Mesendoderm (in vitro differentiated cells): ENCODE data around the gene ADRA2B.
"Not testable (repeated sequence)": the region's sequence is repeated elsewhere in the genome, so short reads cannot be mapped to it uniquely, and the experiment has no call there.

ENCODE experiments used
- DNase-seq: peaks from one replicate; pipeline ENCODE4 v3.0.0; 2013
- H2AK5ac ChIP-seq: 2 replicates; pipeline ENCODE4 v1.6.1; 2013; ENCODE audit warnings: low read length, inconsistent platforms
- H2BK120ac ChIP-seq: 2 replicates; pipeline ENCODE4 v1.6.1; 2013; ENCODE audit warnings: low read depth, mild to moderate bottlenecking, low read length, moderate library complexity, mixed read lengths
- H2BK15ac ChIP-seq: replicated peaks from 2 replicates; pipeline ENCODE4 v1.6.1; 2013; ENCODE audit warnings: low read depth, mild to moderate bottlenecking, moderate library complexity
- H2BK5ac ChIP-seq: 2 replicates; pipeline ENCODE4 v1.6.1; 2013; ENCODE audit warnings: low read length, inconsistent platforms
- H3K18ac ChIP-seq: 2 replicates; pipeline ENCODE4 v1.6.1; 2013; ENCODE audit warnings: mild to moderate bottlenecking, low read length, mixed read lengths
- H3K23ac ChIP-seq: one replicate; pipeline ENCODE4 v1.6.1; 2013; ENCODE audit warnings: low read length
- H3K27ac ChIP-seq: 2 replicates; pipeline ENCODE4 v1.5.1; 2013; ENCODE audit warnings: low read depth, mild to moderate bottlenecking, inconsistent platforms, low read length, moderate library complexity
- H3K27me3 ChIP-seq: 2 replicates; pipeline ENCODE4 v1.6.1; 2013; ENCODE audit warnings: low read length, control low read depth, mild to moderate bottlenecking, inconsistent platforms; ENCODE audit not compliant: insufficient read depth, poor library complexity
- H3K36me3 ChIP-seq: 2 replicates; pipeline ENCODE4 v1.6.1; 2013; ENCODE audit warnings: low read length, inconsistent platforms; ENCODE audit not compliant: control insufficient read depth, insufficient read depth
- H3K4ac ChIP-seq: one replicate; pipeline ENCODE4 v1.6.1; 2013; ENCODE audit warnings: low read depth, mild to moderate bottlenecking, low read length, moderate library complexity
- H3K4me1 ChIP-seq: 2 replicates; pipeline ENCODE4 v1.6.1; 2013; ENCODE audit warnings: low read depth, low read length, inconsistent platforms; ENCODE audit not compliant: control insufficient read depth
- H3K4me2 ChIP-seq: 2 replicates; pipeline ENCODE4 v1.6.1; 2013; ENCODE audit warnings: low read length
- H3K4me3 ChIP-seq: 2 replicates; pipeline ENCODE4 v1.5.1; 2013; ENCODE audit warnings: mild to moderate bottlenecking, low read length
- H3K56ac ChIP-seq: one replicate; pipeline ENCODE4 v1.6.1; 2013; ENCODE audit warnings: low read length
- H3K79me1 ChIP-seq: 2 replicates; pipeline ENCODE4 v1.6.1; 2013; ENCODE audit warnings: low read length, inconsistent platforms
- H3K79me2 ChIP-seq: 2 replicates; pipeline ENCODE4 v1.6.1; 2013; ENCODE audit warnings: mild to moderate bottlenecking, low read length; ENCODE audit not compliant: control insufficient read depth, insufficient read depth
- H3K9ac ChIP-seq: 2 replicates; pipeline ENCODE4 v1.6.1; 2013; ENCODE audit warnings: low read length, inconsistent platforms
- H4K5ac ChIP-seq: one replicate; pipeline ENCODE4 v1.6.1; 2013; ENCODE audit warnings: low read length
- H4K8ac ChIP-seq: one replicate; pipeline ENCODE4 v1.6.1; 2013; ENCODE audit warnings: low read depth, mild to moderate bottlenecking, control low read depth, low read length, moderate library complexity
- WGBS: extraction: QIAGEN DNeasy Blood & Tissue Kit; methylation state at CpG from one replicate; pipeline ENCODE4 v1.1.7; 2013; ENCODE audit warnings: low lambda C conversion rate, missing lambda C conversion rate; ENCODE audit not compliant: insufficient coverage; ENCODE audit errors: extremely low coverage; 5-methylcytosine and 5-hydroxymethylcytosine counted together

ADRA2B gene

DNA sequence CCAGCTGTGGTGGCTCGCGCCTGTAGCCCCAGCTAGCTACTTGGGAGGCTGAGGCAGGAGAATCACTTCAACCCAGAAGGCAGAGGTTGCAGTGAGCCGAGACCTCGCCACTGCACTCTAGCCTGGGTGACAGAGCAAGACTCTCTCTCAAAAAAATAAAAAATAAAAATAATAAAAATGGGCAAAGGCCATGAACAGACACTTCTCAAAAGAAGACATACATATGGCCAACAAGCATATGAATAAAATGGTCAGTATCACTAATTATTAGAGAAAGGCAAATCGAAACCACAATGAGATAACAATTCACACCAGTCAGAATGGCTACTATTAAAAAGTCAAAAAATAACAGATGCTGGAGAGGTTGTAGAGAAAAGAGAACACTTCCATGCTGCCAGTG lies 44.0 kb upstream of the ADRA2B start:
- WGBS, result no CpG with 5 or more reads among the region's 5 CpGs
- not testable (repeated sequence) for H3K27me3 ChIP-seq, H2AK5ac ChIP-seq, H3K23ac ChIP-seq, H4K8ac ChIP-seq, DNase-seq, H4K5ac ChIP-seq, H3K27ac ChIP-seq, H3K18ac ChIP-seq, H3K79me2 ChIP-seq, H3K4ac ChIP-seq, H3K4me3 ChIP-seq, H3K4me2 ChIP-seq, H2BK5ac ChIP-seq, H3K4me1 ChIP-seq, H2BK120ac ChIP-seq, H2BK15ac ChIP-seq, H3K79me1 ChIP-seq, H3K9ac ChIP-seq, H3K36me3 ChIP-seq, H3K56ac ChIP-seq

DNA sequence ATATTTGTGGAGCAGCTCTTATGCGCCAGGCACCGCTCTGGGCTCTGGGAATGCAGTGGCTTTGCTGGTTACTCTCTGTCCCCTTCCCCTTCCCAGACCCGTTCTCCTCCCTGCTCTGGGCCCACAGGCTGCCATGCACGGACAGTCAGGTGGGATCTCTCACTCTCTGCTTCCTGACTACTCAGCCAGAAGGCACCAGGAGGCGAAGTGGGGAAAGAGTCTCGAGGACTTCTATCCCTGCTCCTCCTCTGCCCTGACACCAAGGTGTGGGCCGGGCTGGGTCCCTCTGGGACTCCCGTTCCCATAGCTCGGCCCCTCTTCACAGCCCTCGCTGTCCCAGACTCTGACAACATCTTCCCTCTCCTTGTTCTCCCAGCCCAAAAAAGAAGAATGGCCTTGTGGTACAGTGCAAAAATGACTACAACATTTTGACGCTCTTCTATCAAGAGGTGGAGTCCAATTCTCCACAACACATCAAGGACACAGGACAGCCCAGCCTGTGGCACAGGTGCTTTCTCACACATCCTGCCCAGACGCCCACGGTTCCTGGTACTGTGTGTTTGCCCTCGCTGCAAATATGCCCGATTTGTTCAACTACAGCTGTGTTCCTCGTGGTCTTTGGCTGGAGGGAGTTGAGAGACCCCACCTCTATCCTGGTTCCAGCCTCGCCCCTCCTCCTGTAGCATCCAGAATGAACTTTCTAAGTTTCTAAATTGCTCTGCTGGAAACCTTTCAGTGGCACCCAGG lies 42.9 kb upstream of the ADRA2B start:
- Histone ChIP-seq H3K4me3 (no peak overlapping the region), H3K23ac (no peak overlapping the region), H3K27ac (no peak overlapping the region), H3K18ac (no peak overlapping the region), H3K9ac (no peak overlapping the region), H2BK120ac (no peak overlapping the region), H2BK5ac (no peak overlapping the region), H3K4ac (no peak overlapping the region), H2AK5ac (no peak overlapping the region), H3K79me1 (no peaks in the 10 kb centered on the region), H3K79me2 (no peaks in the 10 kb centered on the region), H4K8ac (no peak overlapping the region), H3K27me3 (no peaks in the 10 kb centered on the region), H2BK15ac (no peak overlapping the region), H3K56ac (no peak overlapping the region), H3K36me3 (no peaks in the 10 kb centered on the region), H3K4me1 (no peaks in the 10 kb centered on the region), H4K5ac (no peak overlapping the region), H3K4me2 (no peak overlapping the region)
- DNase-seq, result no peak
- WGBS, result no CpG with 5 or more reads among the region's 17 CpGs

DNA sequence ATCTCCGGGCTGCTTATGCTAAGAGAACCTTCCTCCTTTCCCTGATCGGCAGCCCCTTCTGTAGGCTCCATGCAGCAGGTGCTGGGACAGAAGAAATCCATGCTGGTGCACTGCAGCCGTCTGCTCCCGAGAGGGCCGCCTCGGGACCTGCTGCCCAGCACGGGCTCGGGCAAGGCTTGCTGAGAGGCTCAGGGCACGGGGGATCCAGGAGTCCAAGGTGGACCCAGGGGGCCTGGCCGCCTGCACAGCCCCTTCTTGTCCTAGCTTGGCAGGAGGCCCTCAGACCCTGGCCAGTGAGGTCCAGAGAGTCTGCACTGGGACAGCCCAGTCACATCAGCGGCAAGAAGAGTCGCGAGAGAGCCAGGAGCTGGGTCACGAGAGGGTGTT lies 42.2 kb upstream of the ADRA2B start:
- Histone ChIP-seq H3K4ac (no peak overlapping the region), H3K4me1 (no peaks in the 10 kb centered on the region), H2BK15ac (no peak overlapping the region), H3K23ac (no peak overlapping the region), H3K9ac (no peak overlapping the region), H4K8ac (no peak overlapping the region), H2AK5ac (no peak overlapping the region), H3K56ac (no peak overlapping the region), H3K27me3 (no peaks in the 10 kb centered on the region), H3K79me2 (no peaks in the 10 kb centered on the region), H2BK5ac (no peak overlapping the region), H3K36me3 (no peaks in the 10 kb centered on the region), H3K79me1 (no peaks in the 10 kb centered on the region), H4K5ac (no peak overlapping the region), H2BK120ac (no peak overlapping the region), H3K27ac (no peak overlapping the region), H3K4me2 (no peak overlapping the region), H3K4me3 (no peak overlapping the region), H3K18ac (no peak overlapping the region)
- WGBS, result no CpG with 5 or more reads among the region's 14 CpGs
- DNase-seq, result no peak

GRCh38 chr2:96157649-96158553 lies 41.5 kb upstream of the ADRA2B start:
- Histone ChIP-seq H3K36me3 (no peaks in the 10 kb centered on the region), H2BK120ac (no peak overlapping the region), H3K4me2 (no peak overlapping the region), H3K18ac (no peak overlapping the region), H4K5ac (no peak overlapping the region), H2AK5ac (no peak overlapping the region), H3K79me2 (no peaks in the 10 kb centered on the region), H3K4ac (no peak overlapping the region), H3K27me3 (no peaks in the 10 kb centered on the region), H2BK15ac (no peak overlapping the region), H4K8ac (no peak overlapping the region), H3K23ac (no peak overlapping the region), H3K79me1 (no peaks in the 10 kb centered on the region), H3K9ac (no peak overlapping the region), H3K56ac (no peak overlapping the region), H2BK5ac (no peak overlapping the region), H3K4me1 (no peaks in the 10 kb centered on the region), H3K27ac (no peak overlapping the region), H3K4me3 (no peak overlapping the region)
- no CpG with 5 or more reads among the region's 19 CpGs for WGBS
- no peak for DNase-seq

GRCh38 chr2:96156926-96157648 lies 40.7 kb upstream of the ADRA2B start:
- Histone ChIP-seq H3K4me1 (no peaks in the 10 kb centered on the region), H3K4me3 (no peak overlapping the region), H3K36me3 (no peaks in the 10 kb centered on the region), H3K23ac (no peak overlapping the region), H2BK15ac (no peak overlapping the region), H3K56ac (no peak overlapping the region), H3K4ac (no peak overlapping the region), H3K4me2 (no peak overlapping the region), H3K18ac (no peak overlapping the region), H3K79me2 (no peaks in the 10 kb centered on the region), H4K5ac (no peak overlapping the region), H2BK5ac (no peak overlapping the region), H2BK120ac (no peak overlapping the region), H3K27me3 (no peaks in the 10 kb centered on the region), H4K8ac (no peak overlapping the region), H3K79me1 (no peaks in the 10 kb centered on the region), H3K27ac (no peak overlapping the region), H2AK5ac (no peak overlapping the region), H3K9ac (no peak overlapping the region)
- no CpG with 5 or more reads among the region's 5 CpGs for WGBS
- no peak for DNase-seq
